ENCODE measurements around the gene SOCS4. TPM values are rescaled to one million over a fixed set of nuclear protein-coding genes. Genes with fewer than 3 reads are reported as not detected.

SOCS4 gene
- total and polyA plus RNA-seq, 7 donors, result 4.1 to 23.7 (median 11.7) TPM

- no peaks in the 10 kb centered on the region for H3K4me1 ChIP-seq
- no peaks in the 10 kb centered on the region for H3K27me3 ChIP-seq (ENCODE audit: insufficient read depth in 3 of 3, low read length in 2 of 3)
- H3K9me3 ChIP-seq, result no peaks in the 10 kb centered on the region
- DNase-seq (no peak), ATAC-seq (peak; percentile 34 to 76 (median 54))
- H3K4me3 ChIP-seq, result no peak overlapping the region
- H3K36me3 ChIP-seq (ENCODE audit: insufficient read depth in 1 of 2, low read depth in 1 of 2), result no peaks in the 10 kb centered on the region
- H3K27ac ChIP-seq, result no peak overlapping the region
- no peak for TF ChIP-seq CTCF (IDR thresholded peaks at IDR 0.05)
- intact Hi-C loops (cut with DNase I), result loop anchor here in 1 of 2 donors (2.0 kb wide), 1 partner anchor 70 kb away; no protein-coding TSS in a partner anchor
Measured at GRCh38 chr14:55088356-55088755, 61.3 kb downstream of the SOCS4 start.

GRCh38 chr14:55092341-55092740 lies 65.3 kb downstream of the SOCS4 start:
- H3K9me3 ChIP-seq, result no peaks in the 10 kb centered on the region
- H3K27ac ChIP-seq, result no peak overlapping the region
- no peaks in the 10 kb centered on the region for H3K36me3 ChIP-seq (ENCODE audit: insufficient read depth in 1 of 2, low read depth in 1 of 2)
- TF ChIP-seq CTCF (IDR thresholded peaks at IDR 0.05), result no peak
- H3K4me1 ChIP-seq, result no peaks in the 10 kb centered on the region
- intact Hi-C loops (cut with DNase I), result loop anchor here in 1 of 2 donors (5.0 to 10.0 kb wide), 2 partner anchors 35 to 332 kb away; partner anchors contain the start of gene LGALS3
- no peak overlapping the region for H3K4me3 ChIP-seq
- DNase-seq (no peak), ATAC-seq (no peak)
- WGBS, 3 donors, result 60 to 64% (median 62%) methylated on average over 4 of the region's 4 CpGs
- no peaks in the 10 kb centered on the region for H3K27me3 ChIP-seq (ENCODE audit: insufficient read depth in 3 of 3, low read length in 2 of 3)

GRCh38 chr14:55094292-55095157 lies 67.5 kb downstream of the SOCS4 start:
- whole genome bisulfite sequencing, 3 donors, result 69 to 71% (median 70%) methylated on average over 9 of the region's 9 CpGs

DNA sequence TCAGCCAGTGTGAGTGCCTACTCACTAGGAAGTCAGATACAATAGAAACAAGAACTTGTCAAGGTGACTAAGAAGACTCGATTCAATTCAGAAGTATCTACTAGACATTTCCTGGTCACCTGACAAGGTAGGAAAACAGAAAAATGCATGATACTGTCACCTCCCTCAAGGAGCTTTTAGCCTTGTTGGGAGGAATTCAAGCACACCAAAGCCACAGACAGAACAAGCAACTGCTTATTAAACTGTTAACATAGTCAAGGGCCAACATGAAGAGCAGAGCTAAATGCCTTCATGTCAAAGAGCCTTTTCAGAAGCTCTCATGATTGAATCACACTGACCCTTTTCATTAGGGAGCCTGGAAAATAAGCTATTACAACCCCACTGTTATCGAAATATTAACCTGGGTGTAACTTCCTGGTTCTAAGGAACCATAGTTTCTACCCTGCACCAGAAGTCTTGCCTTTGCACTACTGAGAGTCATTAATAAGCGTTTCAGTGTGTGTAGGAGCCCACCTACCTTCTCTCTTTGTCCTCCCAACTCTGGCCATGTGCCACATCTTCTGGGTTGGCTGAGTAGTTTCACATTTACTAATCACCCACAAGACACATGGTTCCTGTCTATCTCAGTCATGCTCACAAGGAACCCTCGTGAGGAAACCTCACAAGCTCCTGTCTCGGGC lies 71.0 kb downstream of the SOCS4 start:
- WGBS, 3 donors, result 68 to 76% (median 69%) methylated on average over 5 of the region's 5 CpGs
- no peaks in the 10 kb centered on the region for H3K36me3 ChIP-seq (ENCODE audit: insufficient read depth in 1 of 2, low read depth in 1 of 2)
- H3K27ac ChIP-seq, result no peak overlapping the region
- intact Hi-C loops (cut with DNase I), result loop anchor here (5.0 to 10.0 kb wide), 2 partner anchors 59 to 327 kb away; no protein-coding TSS in a partner anchor
- peaks cover 9% of the 10 kb centered on the region for H3K4me1 ChIP-seq
- no peaks in the 10 kb centered on the region for H3K27me3 ChIP-seq (ENCODE audit: insufficient read depth in 3 of 3, low read length in 2 of 3)
- no peak for DNase-seq
- no peak for TF ChIP-seq CTCF (IDR thresholded peaks at IDR 0.05)
- no peaks in the 10 kb centered on the region for H3K9me3 ChIP-seq
- no peak for ATAC-seq
- no peak overlapping the region for H3K4me3 ChIP-seq

More at GRCh38 chr14:55094292-55095157, 67.5 kb downstream of the SOCS4 start:
- no peak for ATAC-seq
- Histone ChIP-seq H3K9me3 (no peaks in the 10 kb centered on the region), H3K27ac (no peak overlapping the region), H3K36me3 (ENCODE audit: insufficient read depth in 1 of 2, low read depth in 1 of 2) (no peaks in the 10 kb centered on the region), H3K4me1 (no peaks in the 10 kb centered on the region), H3K27me3 (ENCODE audit: insufficient read depth in 3 of 3, low read length in 2 of 3) (no peaks in the 10 kb centered on the region), H3K4me3 (no peak overlapping the region)
- no peak for DNase-seq
- intact Hi-C loops (cut with DNase I), result loop anchor here (5.0 to 10.0 kb wide), 3 partner anchors 33 to 330 kb away; partner anchors contain the start of gene LGALS3 (in 1 of the 2)
- TF ChIP-seq CTCF (IDR thresholded peaks at IDR 0.05), result no peak

Measured in psoas muscle (tissue), 8 donors.